Stimulated activated CD4-positive, alpha-beta T cell treated with anti-CD3 and anti-CD28 coated beads, Interleukin-4, amount 100 ng/mL, for 1 hour (primary cell): ENCODE measurements around the gene CHRM2.
"Not testable (repeated sequence)": the region's sequence is repeated elsewhere in the genome, so short reads cannot be mapped to it uniquely, and the experiment has no call there.

Source experiments
- DNase-seq: peaks from one replicate; pipeline ENCODE4 v3.0.0-alpha.2; 2020

The CHRM2 gene

GRCh38 chr7:136868496-136869000 lies at the start of gene CHRM2:
TSS of gene CHRM2 (plus strand) at chr7:136868652. CDS start at chr7:137014866, 146,214 bp downstream.
- no peak for DNase-seq

- not testable (repeated sequence) for DNase-seq
These were observed 37.1 kb upstream of the CHRM2 start for GRCh38 chr7:136831398-136831797.

- no peak for DNase-seq
These were observed 22.5 kb upstream of the CHRM2 start for GRCh38 chr7:136845899-136846465.

GRCh38 chr7:136847858-136848257 lies 20.6 kb upstream of the CHRM2 start:
- DNase-seq, result no peak

GRCh38 chr7:136853654-136854053 lies 14.8 kb upstream of the CHRM2 start:
- no peak for DNase-seq

- no peak for DNase-seq
These were observed 10.9 kb upstream of the CHRM2 start for GRCh38 chr7:136857573-136857972.

- no peak for DNase-seq
These were observed 8.6 kb upstream of the CHRM2 start for GRCh38 chr7:136859803-136860202.

- no peak for DNase-seq
These were observed 3.2 kb upstream of the CHRM2 start for GRCh38 chr7:136865236-136865635.

- DNase-seq, result no peak
These were observed 2.7 kb upstream of the CHRM2 start for GRCh38 chr7:136865777-136866176.

GRCh38 chr7:136869001-136869961 lies 829 bp downstream of the CHRM2 start:
- no peak for DNase-seq

- no peak for DNase-seq
These were observed 1.8 kb downstream of the CHRM2 start for GRCh38 chr7:136869991-136870865.

GRCh38 chr7:136870866-136871487 lies 2.5 kb downstream of the CHRM2 start:
- DNase-seq, result no peak

- DNase-seq, result no peak
These were observed 6.1 kb downstream of the CHRM2 start for GRCh38 chr7:136874393-136875032.

GRCh38 chr7:136877509-136877908 lies 9.1 kb downstream of the CHRM2 start:
- no peak for DNase-seq

- no peak for DNase-seq
These were observed 9.5 kb downstream of the CHRM2 start for GRCh38 chr7:136877990-136878389.

GRCh38 chr7:136878878-136879277 lies 10.4 kb downstream of the CHRM2 start:
- DNase-seq, result no peak

- DNase-seq, result no peak
These were observed 14.6 kb downstream of the CHRM2 start for GRCh38 chr7:136883046-136883445.

GRCh38 chr7:136884492-136884891 lies 16.0 kb downstream of the CHRM2 start:
- DNase-seq, result no peak

GRCh38 chr7:136887317-136887716 lies 18.9 kb downstream of the CHRM2 start:
- DNase-seq, result no peak

- DNase-seq, result no peak
These were observed 21.9 kb downstream of the CHRM2 start for GRCh38 chr7:136890399-136890798.

- DNase-seq, result no peak
These were observed 23.4 kb downstream of the CHRM2 start for GRCh38 chr7:136891850-136892249.

- no peak for DNase-seq
These were observed 26.3 kb downstream of the CHRM2 start for GRCh38 chr7:136894789-136895188.
